ENCODE measurements around the gene CDK5RAP1. TPM values are rescaled to one million over a fixed set of nuclear protein-coding genes. Genes with fewer than 3 reads are reported as not detected.

The CDK5RAP1 gene
- total and polyA plus RNA-seq, 2 donors (not counting 3 experiments of a cell fraction or from before 2014, with no cell fraction given): 30.8 to 36.5 TPM

DNA sequence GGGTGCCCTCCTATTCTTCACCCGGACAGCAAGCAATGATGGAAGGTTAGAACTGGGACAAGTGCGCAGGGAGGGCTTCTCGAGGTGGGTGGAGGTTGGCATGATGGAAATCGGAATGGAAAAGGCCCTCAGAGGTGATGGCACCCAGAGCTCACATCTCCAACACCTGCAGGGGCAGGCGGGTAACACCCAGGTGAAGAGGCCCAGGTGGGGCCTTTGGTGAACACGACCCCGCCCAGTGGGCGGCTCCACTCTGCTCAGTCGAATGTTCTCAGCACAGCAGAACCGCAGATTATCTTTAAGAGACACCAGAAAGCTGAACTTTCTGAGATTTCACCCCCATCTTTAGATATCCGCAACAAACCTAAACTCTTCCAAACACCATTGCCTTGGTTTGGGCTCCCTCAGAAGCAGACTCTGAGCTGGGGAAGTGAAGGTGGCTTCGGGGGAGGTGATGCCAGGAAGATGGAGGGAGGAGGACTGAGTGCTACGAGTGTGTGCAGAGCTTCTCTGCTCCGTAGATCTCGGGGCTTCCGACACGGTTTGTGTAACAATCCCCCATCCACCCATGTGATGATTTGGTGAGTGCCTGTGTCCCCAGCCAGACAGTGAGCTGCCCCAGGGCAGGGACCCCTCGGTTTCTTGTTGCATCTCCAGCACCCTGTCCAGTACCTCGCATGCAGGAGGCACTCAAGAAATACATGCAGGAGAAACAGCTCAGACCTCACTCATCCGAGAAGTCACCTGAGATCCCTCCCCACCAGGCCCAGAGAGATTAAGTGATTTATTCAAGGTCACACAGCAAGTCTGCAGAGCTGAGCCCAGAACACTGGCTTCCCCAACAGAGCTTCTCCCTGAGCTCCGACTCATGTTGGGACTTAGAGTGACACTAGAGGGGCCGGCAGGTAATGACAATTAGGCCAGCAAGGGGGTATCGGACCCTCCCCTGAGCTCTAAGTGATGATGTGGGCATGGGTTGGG lies 72.9 kb downstream of the CDK5RAP1 start:
- dilution Hi-C loops (cut with MboI; ENCODE audit: extremely low pct_ligation_motif_present, low sequenced_read_pairs) (no loop called here), intact Hi-C loops (cut with micrococcal nuclease) (no loop called here)
- no peak for DNase-seq (ENCODE audit: low read depth, low spot score)
- no TSS peak for BruUV-seq (replicated peaks)
- Histone ChIP-seq H3K4me3 (replicated peaks in 1 of 3; ENCODE audit: insufficient read depth in 1 of 3, low read depth in 1 of 3, low read length in 3 of 3) (no peak overlapping the region), H3K27me3 (ENCODE audit: control insufficient read depth in 2 of 2, insufficient read depth in 2 of 2, low read length in 2 of 2) (peaks cover 0 to under 1% of the 10 kb centered on the region in 2 experiments), H3K36me3 (ENCODE audit: control insufficient read depth in 2 of 2, extremely low read depth in 1 of 2, insufficient read depth in 2 of 2, low read length in 2 of 2) (no peaks in the 10 kb centered on the region), H3K79me2 (ENCODE audit: control insufficient read depth, insufficient read depth, low read length) (no peaks in the 10 kb centered on the region), H3K9ac (replicated peaks; ENCODE audit: extremely low read depth, insufficient read depth, low read length) (no peak overlapping the region), H3K27ac (ENCODE audit: insufficient read depth, low read depth, low read length) (no peak overlapping the region), H2AFZ (ENCODE audit: low read depth, low read length) (no peak overlapping the region), H3K4me2 (ENCODE audit: insufficient read depth, low read length) (no peak overlapping the region), H3K4me1 (ENCODE audit: control insufficient read depth, extremely low read depth, insufficient read depth, low read length) (no peaks in the 10 kb centered on the region), H3K9me3 (replicated peaks; ENCODE audit: control insufficient read depth, insufficient read depth, low read length) (no peaks in the 10 kb centered on the region), H3K9me1 (replicated peaks; ENCODE audit: control insufficient read depth, extremely low read depth, insufficient read depth, low read length) (no peaks in the 10 kb centered on the region), H4K20me1 (replicated peaks; ENCODE audit: control insufficient read depth, extremely low read depth, insufficient read depth, low read length) (no peaks in the 10 kb centered on the region)
- ChIA-PET POLR2A (no interaction called here), CTCF (no interaction called here)
- no peak for FAIRE-seq
- TF ChIP-seq MYC (IDR thresholded peaks at IDR 0.05; ENCODE audit: low read depth, low read length): no peak
- no peak for TF ChIP-seq JUN (IDR thresholded peaks at IDR 0.05; ENCODE audit: borderline replicate concordance, insufficient read depth, insufficient read length, low read depth)
- TF ChIP-seq POLR2A (IDR thresholded peaks at IDR 0.05; ENCODE audit: low read depth, low read length): no peak
- no peak for TF ChIP-seq POLR2AphosphoS5 (IDR thresholded peaks at IDR 0.05; ENCODE audit: insufficient read depth, low read depth, low read length)
- TF ChIP-seq EZH2 (IDR thresholded peaks at IDR 0.05; ENCODE audit: borderline replicate concordance, low read depth, low read length, severe bottlenecking): no peak
- TF ChIP-seq FOS (IDR thresholded peaks at IDR 0.05; ENCODE audit: borderline replicate concordance, insufficient read depth, low read length): no peak
- no peak for TF ChIP-seq GATA2 (IDR thresholded peaks at IDR 0.05; ENCODE audit: insufficient read depth, insufficient read length, low read depth, low read length)
- TF ChIP-seq, protein P1, sequence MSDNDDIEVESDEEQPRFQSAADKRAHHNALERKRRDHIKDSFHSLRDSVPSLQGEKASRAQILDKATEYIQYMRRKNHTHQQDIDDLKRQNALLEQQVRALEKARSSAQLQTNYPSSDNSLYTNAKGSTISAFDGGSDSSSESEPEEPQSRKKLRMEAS (IDR thresholded peaks at IDR 0.05; ENCODE audit: insufficient read depth, insufficient read length): no peak

All from endothelial cell of umbilical vein (primary cell).